ENCODE measurements around the gene CCDC68. TPM values are rescaled to one million over a fixed set of nuclear protein-coding genes. Genes with fewer than 3 reads are reported as not detected.
"Not testable (repeated sequence)": the region's sequence is repeated elsewhere in the genome, so short reads cannot be mapped to it uniquely, and the experiment has no call there.

Gene CCDC68
- total RNA-seq, 1 donor from 2014 or later = 20.8 TPM

GRCh38 chr18:54859667-54860421 lies 99.4 kb downstream of the CCDC68 start:
- no peak for TF ChIP-seq CTCF (IDR thresholded peaks at IDR 0.05)
- Histone ChIP-seq H3K4me1 (no peaks in the 10 kb centered on the region), H3K9me3 (no peaks in the 10 kb centered on the region), H3K4me3 (no peak overlapping the region), H3K36me3 (no peaks in the 10 kb centered on the region), H3K27me3 (no peaks in the 10 kb centered on the region), H3K27ac (no peak overlapping the region)
- intact Hi-C loops (cut with DNase I) = no loop called here
- no peak for DNase-seq
- ATAC-seq = no peak

GRCh38 chr18:54857499-54857898 lies 101.8 kb downstream of the CCDC68 start:
- H3K27me3 ChIP-seq = no peaks in the 10 kb centered on the region
- intact Hi-C loops (cut with DNase I) = no loop called here
- no peaks in the 10 kb centered on the region for H3K9me3 ChIP-seq
- no peaks in the 10 kb centered on the region for H3K4me1 ChIP-seq
- DNase-seq = no peak
- H3K27ac ChIP-seq = no peak overlapping the region
- no peaks in the 10 kb centered on the region for H3K36me3 ChIP-seq
- TF ChIP-seq CTCF (IDR thresholded peaks at IDR 0.05) = no peak
- H3K4me3 ChIP-seq = no peak overlapping the region
- ATAC-seq = no peak

- Histone ChIP-seq H3K4me1 (no peaks in the 10 kb centered on the region), H3K27ac (no peak overlapping the region), H3K9me3 (no peaks in the 10 kb centered on the region), H3K36me3 (no peaks in the 10 kb centered on the region), H3K4me3 (no peak overlapping the region), H3K27me3 (no peaks in the 10 kb centered on the region)
- intact Hi-C loops (cut with DNase I) = no loop called here
- ATAC-seq = no peak
- no peak for TF ChIP-seq CTCF (IDR thresholded peaks at IDR 0.05)
- DNase-seq = no peak
These were observed 103.1 kb downstream of the CCDC68 start for GRCh38 chr18:54856105-54856646.

GRCh38 chr18:54855050-54855449 lies 104.2 kb downstream of the CCDC68 start:
- H3K9me3 ChIP-seq; H3K4me3 ChIP-seq; H3K36me3 ChIP-seq; intact Hi-C loops (cut with DNase I); H3K27ac ChIP-seq; DNase-seq; ATAC-seq; H3K27me3 ChIP-seq; H3K4me1 ChIP-seq: not testable (repeated sequence)

- Histone ChIP-seq H3K4me3 (no peak overlapping the region), H3K9me3 (no peaks in the 10 kb centered on the region), H3K36me3 (no peaks in the 10 kb centered on the region), H3K27ac (no peak overlapping the region), H3K4me1 (no peaks in the 10 kb centered on the region), H3K27me3 (no peaks in the 10 kb centered on the region)
- no peak for TF ChIP-seq CTCF (IDR thresholded peaks at IDR 0.05)
- intact Hi-C loops (cut with DNase I) = no loop called here
- DNase-seq (no peak), ATAC-seq (no peak)
These were observed 106.2 kb downstream of the CCDC68 start for GRCh38 chr18:54852780-54853675.

Other genes starting within 250 kb of the CCDC68 start
- 22.2 TPM for gene RAB27B, start 131.0 kb downstream of the CCDC68 start, total RNA-seq

Measured in upper lobe of right lung (tissue), 1 donor.